ENCODE measurements around the gene MTUS2.

Gene MTUS2

GRCh38 chr13:28859069-28859468, 38.9 kb downstream of the MTUS2 start:
- TF ChIP-seq CTCF (conservative IDR thresholded peaks at IDR 0.05): no peak
- no peak overlapping the region for H3K27ac ChIP-seq

- no peak overlapping the region for H3K27ac ChIP-seq
- no peak for TF ChIP-seq CTCF (conservative IDR thresholded peaks at IDR 0.05)
Measured at GRCh38 chr13:28859717-28860116, 39.6 kb downstream of the MTUS2 start.

- no peak overlapping the region for H3K27ac ChIP-seq
Measured at GRCh38 chr13:28864544-28864943, 44.4 kb downstream of the MTUS2 start.

GRCh38 chr13:28865149-28865744, 45.1 kb downstream of the MTUS2 start:
- H3K27ac ChIP-seq: no peak overlapping the region
- TF ChIP-seq CTCF (conservative IDR thresholded peaks at IDR 0.05): no peak

More at GRCh38 chr13:28864544-28864943, 44.4 kb downstream of the MTUS2 start:
- TF ChIP-seq CTCF (conservative IDR thresholded peaks at IDR 0.05): no peak

- H3K27ac ChIP-seq: no peak overlapping the region
- no peak for TF ChIP-seq CTCF (conservative IDR thresholded peaks at IDR 0.05)
Measured at GRCh38 chr13:28865951-28866350, 45.8 kb downstream of the MTUS2 start.

GRCh38 chr13:28866932-28867331, 46.8 kb downstream of the MTUS2 start:
- TF ChIP-seq CTCF (conservative IDR thresholded peaks at IDR 0.05): no peak
- H3K27ac ChIP-seq: no peak overlapping the region

GRCh38 chr13:28867564-28867963, 47.4 kb downstream of the MTUS2 start:
- no peak for TF ChIP-seq CTCF (conservative IDR thresholded peaks at IDR 0.05)

More at GRCh38 chr13:28867564-28867963, 47.4 kb downstream of the MTUS2 start:
- no peak overlapping the region for H3K27ac ChIP-seq
